Measurements from ENCODE around the gene LRFN4.

The LRFN4 gene

DNA sequence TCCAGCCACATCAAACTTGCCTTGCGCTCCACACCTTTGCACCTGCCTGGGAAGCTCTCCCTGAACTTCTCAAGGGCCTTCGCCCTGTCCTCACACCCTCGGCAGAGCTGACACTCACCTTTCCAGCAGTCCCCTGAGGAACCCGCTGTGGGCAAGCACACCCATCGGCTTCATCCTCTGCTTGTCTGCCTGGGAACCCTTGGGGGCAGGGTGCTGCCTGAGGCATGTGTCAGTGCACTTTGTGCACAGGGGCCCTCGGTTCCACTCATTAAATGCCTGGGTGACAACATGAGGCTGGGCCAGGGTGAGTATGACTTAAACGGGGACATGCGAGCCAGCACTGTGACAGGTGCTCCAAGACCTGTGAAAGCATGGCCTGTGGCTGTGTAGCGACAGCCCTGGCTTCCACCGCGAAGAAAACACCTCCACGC is 2.6 kb upstream of the LRFN4 start:
- TF ChIP-seq, protein P1, sequence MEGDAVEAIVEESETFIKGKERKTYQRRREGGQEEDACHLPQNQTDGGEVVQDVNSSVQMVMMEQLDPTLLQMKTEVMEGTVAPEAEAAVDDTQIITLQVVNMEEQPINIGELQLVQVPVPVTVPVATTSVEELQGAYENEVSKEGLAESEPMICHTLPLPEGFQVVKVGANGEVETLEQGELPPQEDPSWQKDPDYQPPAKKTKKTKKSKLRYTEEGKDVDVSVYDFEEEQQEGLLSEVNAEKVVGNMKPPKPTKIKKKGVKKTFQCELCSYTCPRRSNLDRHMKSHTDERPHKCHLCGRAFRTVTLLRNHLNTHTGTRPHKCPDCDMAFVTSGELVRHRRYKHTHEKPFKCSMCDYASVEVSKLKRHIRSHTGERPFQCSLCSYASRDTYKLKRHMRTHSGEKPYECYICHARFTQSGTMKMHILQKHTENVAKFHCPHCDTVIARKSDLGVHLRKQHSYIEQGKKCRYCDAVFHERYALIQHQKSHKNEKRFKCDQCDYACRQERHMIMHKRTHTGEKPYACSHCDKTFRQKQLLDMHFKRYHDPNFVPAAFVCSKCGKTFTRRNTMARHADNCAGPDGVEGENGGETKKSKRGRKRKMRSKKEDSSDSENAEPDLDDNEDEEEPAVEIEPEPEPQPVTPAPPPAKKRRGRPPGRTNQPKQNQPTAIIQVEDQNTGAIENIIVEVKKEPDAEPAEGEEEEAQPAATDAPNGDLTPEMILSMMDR (IDR thresholded peaks at IDR 0.05; ENCODE audit: low read depth, low read length) = no peak
- no peak overlapping the region for H3K4me3 ChIP-seq (ENCODE audit: low read depth, low read length)

DNA sequence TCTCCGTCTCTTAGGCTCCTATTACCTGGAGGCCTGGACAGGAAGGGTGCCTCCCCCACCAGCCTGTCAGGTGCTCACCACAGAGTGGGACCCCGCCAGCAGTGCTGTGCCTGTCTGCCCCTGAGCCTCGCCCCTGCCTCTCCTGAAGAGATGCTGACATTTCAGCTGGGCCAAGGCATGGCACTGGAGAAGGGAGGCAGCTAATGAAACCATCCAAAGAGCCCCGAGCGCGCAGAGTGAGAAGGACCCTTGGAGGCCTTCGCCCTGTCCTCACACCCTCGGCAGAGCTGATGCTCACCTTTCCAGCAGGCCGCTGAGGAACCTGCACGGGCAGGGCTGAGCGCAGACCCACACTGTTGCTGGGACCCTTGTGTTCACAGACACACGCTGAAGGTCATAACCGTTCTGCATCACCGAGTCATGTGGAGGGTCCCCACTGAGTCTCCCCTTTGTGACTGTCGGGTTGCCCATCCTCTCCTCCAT is 2.1 kb upstream of the LRFN4 start:
- TF ChIP-seq, protein P1 (IDR thresholded peaks at IDR 0.05; ENCODE audit: low read depth, low read length) = no peak

DNA sequence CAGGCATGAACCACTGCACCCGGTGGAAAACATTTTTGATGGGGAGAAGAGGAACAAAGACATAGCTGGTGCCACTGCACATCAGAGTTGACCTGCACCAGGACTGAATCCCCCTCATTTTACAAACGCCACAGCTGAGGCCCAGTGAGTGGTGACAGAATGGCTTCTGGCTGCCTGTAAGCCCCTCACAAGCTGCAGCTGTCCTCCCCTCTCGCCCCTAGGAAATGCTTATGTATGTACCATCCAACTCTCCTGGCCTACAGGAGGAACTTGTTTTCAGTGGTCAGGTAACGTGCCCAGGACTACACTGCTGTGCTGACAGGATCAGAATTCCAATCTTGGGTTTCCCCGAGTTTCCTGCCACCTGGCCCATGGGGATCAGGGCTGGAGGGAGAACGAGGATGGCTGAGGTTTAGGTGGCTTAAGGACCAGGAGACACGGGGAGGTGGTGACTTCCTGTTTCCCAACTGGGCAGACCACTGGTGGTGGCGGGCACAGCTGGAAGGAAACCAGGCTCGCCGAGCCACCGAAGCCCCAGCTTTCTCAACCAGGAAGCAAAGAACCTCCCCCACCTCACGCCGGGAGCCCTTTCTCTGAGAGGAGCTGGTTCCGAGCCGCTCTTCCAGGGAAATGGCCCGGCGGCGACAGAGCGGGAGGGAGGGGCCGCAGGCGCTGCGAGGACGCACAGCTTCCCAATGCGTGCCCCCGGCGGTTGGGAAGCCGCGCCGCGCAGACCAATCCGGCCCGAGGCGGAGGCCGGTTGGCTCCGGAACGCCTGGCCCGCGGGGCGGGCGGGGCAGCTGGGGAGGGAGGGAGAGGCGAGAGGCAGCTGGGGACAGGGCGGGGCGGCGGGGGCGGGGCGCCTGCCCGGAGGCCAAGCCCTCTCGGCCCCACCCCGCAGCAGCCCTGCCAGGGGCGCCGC is 1.0 kb upstream of the LRFN4 start:
- H3K4me3 ChIP-seq (ENCODE audit: low read depth, low read length) = peak overlapping the region; percentile 72
- TF ChIP-seq, protein P1 (IDR thresholded peaks at IDR 0.05; ENCODE audit: low read depth, low read length) = no peak

More for the DNA sequence above, 2.1 kb upstream of the LRFN4 start:
- no peak overlapping the region for H3K4me3 ChIP-seq (ENCODE audit: low read depth, low read length)

DNA sequence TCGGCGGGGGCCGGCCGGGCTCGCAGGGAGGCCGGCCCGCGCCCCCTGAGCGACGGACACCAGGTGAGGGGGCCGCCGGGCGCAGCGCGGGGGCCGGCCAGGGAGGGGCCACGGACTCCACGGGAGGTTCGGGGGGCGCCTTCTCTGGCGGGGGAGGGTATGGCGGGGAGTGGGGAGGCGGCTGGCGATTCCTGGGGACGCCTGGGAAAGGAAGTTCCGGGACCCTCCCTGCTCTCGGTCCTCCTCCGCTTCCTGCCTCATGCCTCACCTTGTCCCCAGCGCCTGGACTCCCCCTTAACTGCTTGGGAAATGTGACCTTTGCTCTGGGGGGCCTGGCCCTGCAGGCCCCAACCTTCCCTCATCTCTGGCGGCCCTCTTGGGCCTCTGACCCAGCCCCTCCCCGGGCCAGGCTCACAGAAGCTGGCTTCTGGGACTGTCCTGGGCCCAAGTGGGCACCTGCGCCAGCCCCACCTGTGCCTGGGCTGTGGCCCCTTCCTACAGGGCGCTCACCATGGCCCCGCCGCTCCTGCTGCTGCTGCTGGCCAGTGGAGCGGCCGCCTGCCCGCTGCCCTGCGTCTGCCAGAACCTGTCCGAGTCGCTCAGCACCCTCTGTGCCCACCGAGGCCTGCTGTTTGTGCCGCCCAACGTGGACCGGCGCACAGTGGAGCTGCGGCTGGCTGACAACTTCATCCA is 516 bp downstream of the LRFN4 start:
- peak overlapping the region; percentile 72 for H3K4me3 ChIP-seq (ENCODE audit: low read depth, low read length)
- TF ChIP-seq, protein P1 (IDR thresholded peaks at IDR 0.05; ENCODE audit: low read depth, low read length) = no peak

DNA sequence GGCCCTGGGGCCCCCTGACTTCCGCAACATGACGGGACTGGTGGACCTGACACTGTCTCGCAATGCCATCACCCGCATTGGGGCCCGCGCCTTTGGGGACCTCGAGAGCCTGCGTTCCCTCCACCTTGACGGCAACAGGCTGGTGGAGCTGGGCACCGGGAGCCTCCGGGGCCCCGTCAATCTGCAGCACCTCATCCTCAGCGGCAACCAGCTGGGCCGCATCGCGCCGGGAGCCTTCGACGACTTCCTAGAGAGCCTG is 992 bp downstream of the LRFN4 start:
- H3K4me3 ChIP-seq (ENCODE audit: low read depth, low read length) = peak overlapping the region; percentile 72
- TF ChIP-seq, protein P1 (IDR thresholded peaks at IDR 0.05; ENCODE audit: low read depth, low read length) = no peak

DNA sequence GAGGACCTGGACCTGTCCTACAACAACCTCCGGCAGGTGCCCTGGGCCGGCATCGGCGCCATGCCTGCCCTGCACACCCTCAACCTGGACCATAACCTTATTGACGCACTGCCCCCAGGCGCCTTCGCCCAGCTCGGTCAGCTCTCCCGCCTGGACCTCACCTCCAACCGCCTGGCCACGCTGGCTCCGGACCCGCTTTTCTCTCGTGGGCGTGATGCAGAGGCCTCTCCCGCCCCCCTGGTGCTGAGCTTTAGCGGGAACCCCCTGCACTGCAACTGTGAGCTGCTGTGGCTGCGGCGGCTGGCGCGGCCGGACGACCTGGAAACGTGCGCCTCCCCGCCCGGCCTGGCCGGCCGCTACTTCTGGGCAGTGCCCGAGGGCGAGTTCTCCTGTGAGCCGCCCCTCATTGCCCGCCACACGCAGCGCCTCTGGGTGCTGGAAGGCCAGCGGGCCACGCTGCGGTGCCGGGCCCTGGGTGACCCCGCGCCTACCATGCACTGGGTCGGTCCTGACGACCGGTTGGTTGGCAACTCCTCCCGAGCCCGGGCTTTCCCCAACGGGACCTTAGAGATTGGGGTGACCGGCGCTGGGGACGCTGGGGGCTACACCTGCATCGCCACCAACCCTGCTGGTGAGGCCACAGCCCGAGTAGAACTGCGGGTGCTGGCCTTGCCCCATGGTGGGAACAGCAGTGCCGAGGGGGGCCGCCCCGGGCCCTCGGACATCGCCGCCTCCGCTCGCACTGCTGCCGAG is 1.5 kb downstream of the LRFN4 start:
- TF ChIP-seq, protein P1 (IDR thresholded peaks at IDR 0.05; ENCODE audit: low read depth, low read length) = no peak
- no peak overlapping the region for H3K4me3 ChIP-seq (ENCODE audit: low read depth, low read length)

Data from WI38 (cell line).